ENCODE data around the gene RASAL1. TPM values are rescaled to one million over a fixed set of nuclear protein-coding genes. Genes with fewer than 3 reads are reported as not detected.

The RASAL1 gene
- total RNA-seq, 1 experiment from 2014 or later, result 85.9 TPM

DNA sequence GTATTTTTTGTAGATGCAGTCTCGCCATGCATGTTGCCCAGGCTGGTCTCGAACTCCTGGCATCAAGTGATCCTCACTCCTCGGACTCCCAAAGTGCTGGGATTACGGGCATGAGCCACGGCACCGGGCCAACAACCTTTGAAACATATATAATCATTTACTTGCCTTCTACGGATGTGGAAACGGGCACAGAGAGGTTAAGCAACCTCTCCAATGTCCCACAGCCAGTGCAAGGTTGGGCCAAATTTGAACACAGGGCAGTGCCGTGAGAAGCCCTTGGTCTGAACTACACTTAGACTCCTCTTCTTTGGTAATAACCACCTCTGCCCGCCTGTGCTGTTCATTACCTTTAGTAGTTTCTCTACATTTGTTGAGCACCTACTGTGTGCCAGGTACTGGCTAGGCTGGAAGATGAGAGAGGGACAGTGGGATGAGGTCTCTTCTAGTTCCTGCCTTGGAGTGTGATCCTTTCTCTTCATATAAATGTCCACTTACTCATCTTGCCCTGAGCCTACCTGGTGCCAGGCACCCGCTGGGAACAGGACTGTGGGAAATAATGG is 47.5 kb upstream of the RASAL1 start:
- TF ChIP-seq, protein P1, sequence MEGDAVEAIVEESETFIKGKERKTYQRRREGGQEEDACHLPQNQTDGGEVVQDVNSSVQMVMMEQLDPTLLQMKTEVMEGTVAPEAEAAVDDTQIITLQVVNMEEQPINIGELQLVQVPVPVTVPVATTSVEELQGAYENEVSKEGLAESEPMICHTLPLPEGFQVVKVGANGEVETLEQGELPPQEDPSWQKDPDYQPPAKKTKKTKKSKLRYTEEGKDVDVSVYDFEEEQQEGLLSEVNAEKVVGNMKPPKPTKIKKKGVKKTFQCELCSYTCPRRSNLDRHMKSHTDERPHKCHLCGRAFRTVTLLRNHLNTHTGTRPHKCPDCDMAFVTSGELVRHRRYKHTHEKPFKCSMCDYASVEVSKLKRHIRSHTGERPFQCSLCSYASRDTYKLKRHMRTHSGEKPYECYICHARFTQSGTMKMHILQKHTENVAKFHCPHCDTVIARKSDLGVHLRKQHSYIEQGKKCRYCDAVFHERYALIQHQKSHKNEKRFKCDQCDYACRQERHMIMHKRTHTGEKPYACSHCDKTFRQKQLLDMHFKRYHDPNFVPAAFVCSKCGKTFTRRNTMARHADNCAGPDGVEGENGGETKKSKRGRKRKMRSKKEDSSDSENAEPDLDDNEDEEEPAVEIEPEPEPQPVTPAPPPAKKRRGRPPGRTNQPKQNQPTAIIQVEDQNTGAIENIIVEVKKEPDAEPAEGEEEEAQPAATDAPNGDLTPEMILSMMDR (IDR thresholded peaks at IDR 0.05; ENCODE audit: unreplicated experiment), result no peak
- CTCF ChIA-PET, result interaction anchor here (1.0 kb wide), 1 partner anchor 9 kb away, joined by 3 read pairs; no protein-coding TSS in a partner anchor
- Mint-ChIP-seq H3K9me3 (ENCODE audit: low read depth, unreplicated experiment) (no peaks in the 10 kb centered on the region), H3K4me3 (ENCODE audit: low read depth, unreplicated experiment) (peak overlapping the region; percentile 99), H3K4me1 (ENCODE audit: low read depth, unreplicated experiment) (peaks cover 19% of the 10 kb centered on the region), H3K27me3 (ENCODE audit: unreplicated experiment) (no peaks in the 10 kb centered on the region), H3K27ac (ENCODE audit: unreplicated experiment) (no peak overlapping the region), H3K36me3 (ENCODE audit: insufficient read depth, unreplicated experiment) (peaks cover 68% of the 10 kb centered on the region)
- no TSS peak for BruUV-seq (replicated peaks)
- intact Hi-C loops (cut with micrococcal nuclease; ENCODE audit: unreplicated experiment), result no loop called here
- DNase-seq, result no peak

DNA sequence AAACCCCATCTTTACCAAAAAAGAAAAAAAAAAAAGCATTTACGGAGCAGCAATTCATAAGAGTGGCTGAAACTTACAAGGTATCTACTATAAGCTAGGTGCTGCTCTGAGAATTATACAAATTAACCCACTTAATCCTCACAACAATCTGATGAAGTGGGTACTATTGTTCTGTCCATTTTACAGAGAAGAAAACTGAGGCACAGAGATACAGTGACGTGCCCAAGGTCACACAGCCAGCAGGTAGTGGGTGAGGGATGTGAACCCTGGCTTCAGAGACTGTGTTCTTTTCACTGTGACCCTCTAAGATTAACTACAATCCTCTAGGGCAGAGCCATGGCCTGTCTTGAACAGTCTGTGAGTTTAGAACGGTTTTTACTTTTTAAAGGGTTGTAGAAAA is 46.4 kb upstream of the RASAL1 start:
- Mint-ChIP-seq H3K4me1 (ENCODE audit: low read depth, unreplicated experiment) (peaks cover 17% of the 10 kb centered on the region), H3K27me3 (ENCODE audit: unreplicated experiment) (no peaks in the 10 kb centered on the region), H3K4me3 (ENCODE audit: low read depth, unreplicated experiment) (no peak overlapping the region), H3K36me3 (ENCODE audit: insufficient read depth, unreplicated experiment) (peaks cover 74% of the 10 kb centered on the region), H3K27ac (ENCODE audit: unreplicated experiment) (no peak overlapping the region), H3K9me3 (ENCODE audit: low read depth, unreplicated experiment) (no peaks in the 10 kb centered on the region)
- CTCF ChIA-PET, result interaction anchor here (0.6 kb wide), 2 partner anchors 15 to 1618 kb away, joined by 3 to 5 read pairs; no protein-coding TSS in a partner anchor
- TF ChIP-seq, protein P1 (IDR thresholded peaks at IDR 0.05; ENCODE audit: unreplicated experiment), result no peak
- intact Hi-C loops (cut with micrococcal nuclease; ENCODE audit: unreplicated experiment), result no loop called here
- no peak for DNase-seq
- no TSS peak for BruUV-seq (replicated peaks)

DNA sequence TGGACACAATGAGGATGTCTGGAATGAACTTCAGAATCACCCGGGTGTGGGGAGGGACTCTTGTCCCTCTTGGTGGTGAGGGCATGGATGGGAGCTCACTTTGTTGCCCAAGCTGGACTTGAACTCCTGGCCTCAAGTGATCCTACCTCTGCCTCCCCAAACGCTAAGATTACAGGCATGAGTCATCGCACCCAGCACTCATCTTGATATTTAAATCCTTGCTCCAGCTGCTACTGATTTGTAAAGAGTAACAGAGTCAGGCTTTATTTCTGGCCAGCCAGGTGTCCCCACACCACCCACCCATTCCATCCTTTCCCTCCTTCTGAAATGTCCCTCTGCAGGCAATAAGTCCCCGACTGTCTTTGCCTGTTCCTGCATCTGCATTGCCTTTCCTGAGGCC is 44.8 kb upstream of the RASAL1 start:
- no TSS peak for BruUV-seq (replicated peaks)
- no peak for DNase-seq
- TF ChIP-seq, protein P1 (IDR thresholded peaks at IDR 0.05; ENCODE audit: unreplicated experiment), result no peak
- H3K4me3 Mint-ChIP-seq (ENCODE audit: low read depth, unreplicated experiment), result no peak overlapping the region
- H3K36me3 Mint-ChIP-seq (ENCODE audit: insufficient read depth, unreplicated experiment), result peaks cover 71% of the 10 kb centered on the region
- no peak overlapping the region for H3K27ac Mint-ChIP-seq (ENCODE audit: unreplicated experiment)
- CTCF ChIA-PET, result interaction anchor here (0.6 kb wide), 1 partner anchor 726 kb away, joined by 6 read pairs; no protein-coding TSS in a partner anchor
- peaks cover 7% of the 10 kb centered on the region for H3K4me1 Mint-ChIP-seq (ENCODE audit: low read depth, unreplicated experiment)
- no peaks in the 10 kb centered on the region for H3K27me3 Mint-ChIP-seq (ENCODE audit: unreplicated experiment)
- no peaks in the 10 kb centered on the region for H3K9me3 Mint-ChIP-seq (ENCODE audit: low read depth, unreplicated experiment)
- intact Hi-C loops (cut with micrococcal nuclease; ENCODE audit: unreplicated experiment), result no loop called here

DNA sequence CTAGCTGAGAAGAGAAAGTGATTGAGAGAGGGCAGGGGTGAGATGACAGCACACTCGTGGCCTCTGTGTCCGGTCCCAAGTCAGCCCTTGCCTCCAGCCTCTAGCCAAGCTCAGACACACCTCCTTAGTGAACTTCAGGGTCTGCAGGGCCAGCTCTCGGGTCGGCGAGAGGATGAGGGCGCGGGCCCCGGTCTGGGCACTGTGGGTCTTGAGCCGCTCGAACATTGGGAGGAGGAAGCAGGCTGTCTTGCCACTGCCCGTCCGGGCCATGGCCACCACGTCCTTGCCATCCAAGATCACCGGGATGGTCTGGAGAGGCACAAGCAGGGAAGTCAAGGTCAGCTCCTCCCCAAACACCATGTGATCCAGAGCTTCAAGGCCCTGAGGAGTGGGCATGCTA is 43.5 kb upstream of the RASAL1 start:
- CTCF ChIA-PET, result interaction anchor here (0.7 kb wide), 1 partner anchor 315 kb away, joined by 3 read pairs; no protein-coding TSS in a partner anchor
- TF ChIP-seq, protein P1 (IDR thresholded peaks at IDR 0.05; ENCODE audit: unreplicated experiment), result no peak
- H3K36me3 Mint-ChIP-seq (ENCODE audit: insufficient read depth, unreplicated experiment), result peaks cover 69% of the 10 kb centered on the region

More for the DNA sequence above, 43.5 kb upstream of the RASAL1 start:
- DNase-seq, result no peak
- no peaks in the 10 kb centered on the region for H3K9me3 Mint-ChIP-seq (ENCODE audit: low read depth, unreplicated experiment)
- H3K27me3 Mint-ChIP-seq (ENCODE audit: unreplicated experiment), result no peaks in the 10 kb centered on the region
- peaks cover 15% of the 10 kb centered on the region for H3K4me1 Mint-ChIP-seq (ENCODE audit: low read depth, unreplicated experiment)
- intact Hi-C loops (cut with micrococcal nuclease; ENCODE audit: unreplicated experiment), result no loop called here
- no peak overlapping the region for H3K27ac Mint-ChIP-seq (ENCODE audit: unreplicated experiment)
- no TSS peak for BruUV-seq (replicated peaks)
- H3K4me3 Mint-ChIP-seq (ENCODE audit: low read depth, unreplicated experiment), result no peak overlapping the region
